ENCODE data around the gene RPLP2.

Gene RPLP2

DNA sequence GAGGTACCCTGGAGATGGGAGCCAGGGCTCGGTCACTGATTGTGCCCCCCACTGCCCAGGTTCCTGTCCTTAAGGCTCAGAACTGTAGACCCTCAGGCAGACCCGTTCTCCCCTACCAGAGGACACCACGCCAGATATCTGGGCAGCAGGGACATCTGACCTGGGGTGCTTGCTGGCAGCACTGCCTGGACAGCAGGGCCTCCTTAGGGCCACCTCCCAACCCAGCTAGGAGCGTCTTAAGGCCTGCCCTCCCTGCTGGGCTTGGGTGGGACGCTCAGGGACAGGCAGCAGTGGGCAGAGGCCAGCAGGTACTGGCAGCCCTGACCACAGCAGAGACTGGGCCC is 29.5 kb downstream of the RPLP2 start:
- DNase-seq, result no peak

DNA sequence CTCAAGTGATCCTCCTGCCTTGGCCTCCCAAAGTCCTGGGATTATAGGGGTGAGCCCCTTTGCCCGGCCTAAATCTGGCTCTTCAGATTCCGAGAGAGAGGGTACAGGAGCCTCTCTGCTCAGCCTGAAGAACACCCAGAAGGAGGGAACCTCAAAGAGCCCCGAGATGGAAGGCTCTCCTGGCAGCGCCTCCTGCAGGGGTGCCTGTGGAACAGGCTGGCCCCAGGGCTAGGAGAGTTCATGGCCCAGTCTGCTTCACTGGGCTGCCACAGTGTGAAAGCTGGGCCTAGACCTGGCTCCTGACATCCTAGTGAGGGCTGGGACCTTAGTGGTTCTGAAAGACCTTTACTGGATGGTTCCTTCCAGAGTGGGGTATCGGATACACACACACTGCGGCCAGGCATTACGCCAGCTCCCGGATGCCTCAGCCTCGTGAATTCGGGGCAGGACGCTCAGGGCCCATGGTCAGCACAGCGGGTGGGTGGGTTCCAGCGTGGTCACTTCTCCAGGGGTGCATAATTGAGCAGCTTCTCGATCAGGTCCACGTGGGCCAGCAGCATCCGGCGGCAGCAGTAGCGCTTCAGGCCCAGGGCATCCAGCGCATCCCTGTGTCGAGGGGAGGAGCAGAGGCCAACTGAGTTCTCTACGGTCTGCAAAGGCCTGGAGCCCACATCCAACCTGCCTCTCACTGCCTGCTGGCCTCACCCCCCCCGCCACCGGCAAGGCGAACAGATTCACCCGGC is 30.3 kb downstream of the RPLP2 start:
- no peak for DNase-seq

DNA sequence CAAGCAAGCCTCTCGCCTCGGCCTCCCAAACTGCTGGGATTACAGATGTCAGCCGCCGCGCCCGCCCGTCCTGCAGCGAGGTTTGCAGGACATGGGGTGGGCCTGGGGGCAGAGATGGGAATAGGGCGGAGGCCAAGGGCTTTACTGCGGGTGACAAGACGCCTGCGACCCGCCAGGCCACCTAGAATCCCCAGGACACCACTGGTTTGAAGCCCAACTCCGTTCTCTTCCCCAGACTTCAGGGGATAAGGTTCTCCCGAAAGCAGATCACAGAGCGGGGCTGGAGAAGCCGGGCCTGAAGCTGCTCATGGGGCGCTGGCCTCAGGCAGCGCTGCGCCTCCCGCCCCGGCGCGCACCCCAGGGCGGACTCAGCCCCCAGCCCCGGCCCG is 32.2 kb downstream of the RPLP2 start:
- DNase-seq, result no peak

DNA sequence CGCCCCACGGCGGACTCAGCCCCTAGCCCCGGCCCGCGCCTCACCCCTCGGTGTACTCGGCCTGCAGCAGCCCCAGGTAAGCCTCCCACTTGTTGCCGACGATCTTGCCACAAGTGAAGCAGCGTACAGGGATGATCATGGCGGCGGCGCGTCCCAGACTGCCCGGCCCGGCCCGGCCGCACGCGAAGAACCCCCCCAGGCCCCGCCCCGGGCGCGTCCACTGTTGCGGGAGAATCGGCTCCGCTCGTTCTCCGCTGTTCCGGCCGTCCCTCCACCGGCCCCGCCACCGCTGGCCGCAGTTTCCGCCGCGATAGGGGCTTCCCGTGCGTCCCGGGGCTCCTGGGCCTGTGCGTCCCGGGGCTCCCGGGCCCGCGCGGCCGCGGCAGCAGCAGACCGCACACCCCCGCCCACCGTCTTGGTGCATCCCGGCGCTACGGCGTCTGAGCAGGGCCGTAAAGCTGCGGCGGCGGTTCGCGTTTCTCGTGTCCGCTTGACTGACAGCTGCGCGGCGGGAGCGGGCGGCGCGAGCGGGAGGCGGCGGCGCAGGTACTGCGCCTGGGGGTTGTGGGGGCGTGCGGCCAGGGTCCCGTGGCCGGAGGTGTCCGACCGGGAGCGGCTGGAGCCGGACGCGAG is 32.7 kb downstream of the RPLP2 start, which contains the start of the genes POLR2L and TSPAN4:
POLR2L (minus strand) TSS at position 160 of the 633 bp plus-strand sequence; CDS start at position 139, 21 bp downstream.
TSPAN4 (plus strand) TSS at position 483 of the 633 bp plus-strand sequence. CDS start 7,453 bp downstream, outside the sequence.
- peak; percentile 72 for DNase-seq

DNA sequence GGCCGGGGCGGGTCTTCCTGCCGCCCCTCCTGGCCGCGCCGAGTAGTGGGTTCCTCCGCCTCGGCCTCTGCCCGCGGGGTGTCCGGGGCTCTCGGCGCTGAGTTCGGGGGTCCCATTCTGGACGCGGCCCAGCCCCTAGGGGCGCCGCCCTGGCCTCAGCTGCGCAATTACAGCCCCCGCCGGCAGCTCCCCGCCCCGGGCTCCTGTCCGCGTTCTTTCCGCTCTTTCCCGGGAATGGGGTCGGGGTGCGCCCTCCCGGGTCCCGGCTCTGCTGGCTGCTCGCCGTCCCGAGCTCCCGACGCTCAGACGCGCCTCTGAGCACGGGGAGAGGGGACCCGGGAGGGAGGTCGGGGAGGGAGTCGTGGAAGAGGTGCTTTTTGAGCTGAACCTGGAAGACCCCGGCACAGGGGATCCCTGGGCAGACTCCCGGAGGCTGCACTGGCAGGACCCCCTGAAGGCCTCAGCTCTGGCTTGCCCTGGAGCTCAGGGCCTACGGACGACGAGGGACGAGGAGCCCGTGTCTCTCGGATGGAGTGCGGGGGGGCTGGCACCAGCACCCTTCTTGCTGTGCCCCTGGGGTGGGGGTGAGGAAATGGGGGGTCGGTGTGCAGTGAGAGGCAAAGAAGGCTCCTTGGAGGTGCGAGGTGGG is 33.4 kb downstream of the RPLP2 start:
- no peak for DNase-seq

DNA sequence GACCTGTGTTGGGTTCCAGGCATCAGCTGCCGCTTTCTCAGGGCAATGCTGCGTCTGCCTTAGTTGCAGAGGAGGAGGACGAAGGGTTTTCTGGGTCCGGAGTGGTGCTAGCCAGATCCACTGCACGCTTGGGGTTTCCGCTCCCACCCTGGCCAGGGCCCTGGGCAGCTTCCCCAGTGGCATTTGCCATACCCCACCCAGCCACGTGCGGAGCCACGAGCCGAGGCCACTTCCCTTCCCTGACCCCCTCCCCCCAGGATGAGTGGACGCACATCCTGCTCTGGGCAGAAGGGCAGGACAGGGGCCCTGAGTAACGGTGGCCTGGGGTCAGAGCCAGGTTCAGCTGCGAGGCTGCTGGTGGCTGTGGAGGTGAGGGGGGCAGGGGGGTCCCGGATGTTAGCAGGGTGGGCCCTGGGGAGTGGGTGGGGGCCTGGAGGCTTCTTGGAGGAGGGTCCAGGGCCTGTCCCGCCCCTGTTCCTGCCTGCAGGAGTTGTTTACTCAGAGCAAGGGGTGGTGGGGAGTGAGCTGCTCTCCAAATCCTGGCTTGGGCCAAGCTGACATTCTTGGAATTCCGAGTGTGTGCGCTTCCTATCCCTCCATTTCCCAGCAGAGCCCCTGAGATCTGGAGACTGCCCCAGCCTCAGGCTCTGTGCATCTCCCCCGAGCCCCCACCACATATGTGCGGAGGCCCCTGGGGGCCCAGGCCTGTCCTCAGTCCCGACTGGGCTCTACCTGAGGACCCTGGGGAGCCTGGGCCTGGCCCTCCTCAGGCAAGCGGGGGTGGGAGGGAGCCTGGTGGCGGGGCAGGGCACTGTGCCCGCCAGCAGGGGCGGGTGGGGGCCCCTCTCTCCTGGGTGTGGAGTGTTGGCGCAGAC is 34.3 kb downstream of the RPLP2 start:
- no peak for DNase-seq

DNA sequence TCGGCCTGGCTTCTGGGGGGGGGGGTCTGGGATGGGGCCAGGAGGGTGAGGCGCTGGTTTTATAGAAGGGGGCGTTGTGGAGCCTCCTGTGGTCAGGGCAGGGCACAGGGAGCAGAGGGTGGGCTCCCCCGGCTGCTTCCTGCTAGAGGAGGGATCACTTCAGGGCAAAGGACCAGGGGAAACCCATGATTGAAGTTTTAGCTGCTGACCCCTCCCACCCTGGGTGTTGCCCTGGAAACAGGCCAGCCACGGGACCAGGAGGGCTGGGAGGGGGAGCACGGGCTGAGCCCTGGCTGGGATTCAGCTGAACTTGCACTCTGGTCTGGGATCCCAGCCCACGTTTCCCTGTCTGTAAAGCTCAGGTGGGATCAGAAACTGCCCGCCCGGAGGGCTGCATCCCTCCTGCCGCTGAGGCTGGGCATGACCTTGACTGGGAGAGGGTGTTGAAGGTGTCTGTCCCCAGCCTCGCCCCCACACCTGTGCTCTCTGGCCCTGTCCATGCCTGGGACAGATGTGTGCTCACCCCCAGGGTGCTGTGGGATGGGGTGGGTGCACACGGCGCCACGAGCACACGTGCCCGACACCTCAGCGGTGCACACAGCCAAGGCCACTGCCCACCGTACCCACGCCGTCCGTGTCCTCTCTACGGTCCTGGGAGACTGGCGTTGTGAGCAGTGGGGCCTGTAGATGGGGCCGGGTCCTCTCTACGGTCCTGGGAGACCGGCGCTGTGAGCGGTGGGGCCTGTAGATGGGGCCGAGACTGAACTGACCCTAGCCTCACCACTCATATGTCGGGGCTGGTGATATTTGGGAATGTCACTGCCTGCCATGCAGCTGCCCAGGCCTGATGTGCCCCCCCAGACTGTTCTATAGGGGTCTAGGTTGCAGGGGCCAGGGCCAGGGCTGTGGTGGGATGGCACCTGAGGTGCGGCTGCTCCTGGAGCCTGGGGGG is 35.2 kb downstream of the RPLP2 start:
- no peak for DNase-seq

DNA sequence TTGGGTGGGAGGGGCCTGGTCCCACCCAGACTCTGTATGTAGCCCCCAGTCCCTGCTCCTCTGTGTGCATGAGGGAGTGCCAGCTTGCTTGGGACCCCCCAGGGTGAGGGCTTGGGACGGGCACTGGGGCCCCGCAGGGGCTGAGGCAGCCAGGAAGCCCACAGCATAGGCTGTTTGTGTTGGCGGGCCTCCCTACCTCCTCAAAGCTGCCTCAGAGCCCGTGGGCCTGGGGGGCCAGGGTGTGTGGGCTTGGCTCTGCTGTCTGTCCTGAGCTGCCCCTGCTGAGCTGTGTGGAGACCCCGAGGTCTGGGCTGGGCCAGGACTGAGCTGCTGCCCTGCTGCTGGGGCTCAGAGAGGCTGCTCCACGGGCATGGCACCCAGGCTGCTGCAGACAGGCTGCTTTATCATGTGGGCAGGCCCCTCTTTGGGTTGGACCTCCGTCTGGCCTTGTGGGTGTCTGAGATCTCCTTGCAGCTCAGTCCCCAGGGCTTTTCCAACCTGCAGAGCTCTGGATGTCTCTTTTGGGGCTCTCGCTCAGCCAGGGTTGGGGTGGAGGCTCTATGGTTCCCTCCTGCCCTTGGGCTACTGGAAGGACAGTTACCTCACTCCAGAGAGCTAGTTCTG is 36.2 kb downstream of the RPLP2 start:
- DNase-seq, result no peak

DNA sequence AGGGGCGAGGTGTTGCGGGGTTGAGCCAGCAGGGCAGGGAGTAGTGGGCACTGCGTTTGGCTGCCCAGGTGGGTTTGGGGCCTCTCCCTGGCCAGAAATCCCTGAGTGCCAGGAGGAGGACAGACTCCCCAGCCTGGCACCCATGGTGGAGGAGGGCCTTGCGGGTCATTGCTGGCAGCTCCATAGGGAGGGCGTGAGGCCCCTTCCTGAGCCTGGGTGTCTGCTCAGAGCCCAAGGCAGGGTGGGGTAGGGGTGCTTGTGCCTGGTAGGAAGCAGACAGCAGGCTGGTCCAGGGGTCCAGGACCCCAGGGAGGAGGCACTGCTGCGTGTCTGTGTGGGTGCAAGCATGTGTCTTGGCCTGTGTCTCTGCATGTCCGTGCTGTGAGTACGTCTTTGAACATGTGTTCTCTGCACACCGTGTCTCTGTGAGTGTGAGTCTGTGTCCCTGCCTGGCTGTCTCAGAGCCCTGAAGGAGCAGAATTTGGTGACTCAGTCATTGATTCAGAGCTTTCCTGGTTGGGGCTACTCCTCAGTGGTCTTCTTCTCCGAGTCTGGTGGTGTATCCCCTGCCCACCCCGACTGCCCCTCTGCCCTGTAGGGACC is 36.8 kb downstream of the RPLP2 start:
- no peak for DNase-seq

DNA sequence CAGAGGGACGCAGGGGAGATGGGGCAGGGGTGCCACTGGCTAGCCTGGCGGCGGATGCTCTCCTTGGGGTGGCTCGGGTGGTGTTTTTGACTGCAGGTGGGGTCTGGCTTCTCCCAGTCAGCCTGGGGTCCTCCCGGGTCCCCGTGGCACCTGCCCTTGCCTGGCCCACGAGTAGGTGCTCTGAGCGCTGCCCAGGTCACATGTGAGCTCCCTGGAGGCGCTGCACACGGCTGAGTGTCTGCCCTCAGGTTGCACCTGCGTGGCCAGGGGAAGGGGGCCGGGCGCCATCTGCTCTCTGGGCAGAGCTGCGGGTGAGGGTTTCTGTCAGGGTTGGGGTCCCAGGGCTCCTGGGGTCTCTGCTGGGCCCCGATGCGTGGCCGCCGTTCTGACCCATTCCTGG is 38.1 kb downstream of the RPLP2 start:
- no peak for DNase-seq

DNA sequence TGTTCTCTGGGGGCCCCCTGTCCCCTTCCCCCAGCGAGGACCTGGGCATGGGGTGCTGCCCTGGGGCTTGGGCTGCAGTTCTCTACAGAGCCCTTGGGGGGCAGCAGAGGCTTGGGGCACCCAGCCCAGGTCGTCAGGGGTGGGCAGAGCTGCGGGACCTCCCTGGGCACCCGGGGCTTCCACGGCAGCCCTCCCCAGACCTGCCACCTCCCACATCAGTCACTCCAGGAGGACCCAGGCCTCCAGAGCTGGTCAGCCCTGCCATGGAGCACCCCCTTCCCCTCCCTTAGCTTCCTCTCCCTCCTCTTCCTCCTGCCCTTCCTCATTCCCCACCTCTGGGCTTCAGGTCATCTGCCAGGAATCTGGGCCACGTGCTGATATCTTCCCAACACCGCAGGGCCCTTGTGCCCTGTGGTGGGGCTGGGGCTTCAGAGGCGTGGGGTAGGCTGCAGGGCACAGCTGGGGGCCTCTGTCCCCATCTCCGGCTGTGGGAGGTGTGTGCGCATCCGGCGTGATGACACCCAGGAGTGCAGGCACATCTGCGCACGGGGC is 38.7 kb downstream of the RPLP2 start:
- DNase-seq, result no peak

DNA sequence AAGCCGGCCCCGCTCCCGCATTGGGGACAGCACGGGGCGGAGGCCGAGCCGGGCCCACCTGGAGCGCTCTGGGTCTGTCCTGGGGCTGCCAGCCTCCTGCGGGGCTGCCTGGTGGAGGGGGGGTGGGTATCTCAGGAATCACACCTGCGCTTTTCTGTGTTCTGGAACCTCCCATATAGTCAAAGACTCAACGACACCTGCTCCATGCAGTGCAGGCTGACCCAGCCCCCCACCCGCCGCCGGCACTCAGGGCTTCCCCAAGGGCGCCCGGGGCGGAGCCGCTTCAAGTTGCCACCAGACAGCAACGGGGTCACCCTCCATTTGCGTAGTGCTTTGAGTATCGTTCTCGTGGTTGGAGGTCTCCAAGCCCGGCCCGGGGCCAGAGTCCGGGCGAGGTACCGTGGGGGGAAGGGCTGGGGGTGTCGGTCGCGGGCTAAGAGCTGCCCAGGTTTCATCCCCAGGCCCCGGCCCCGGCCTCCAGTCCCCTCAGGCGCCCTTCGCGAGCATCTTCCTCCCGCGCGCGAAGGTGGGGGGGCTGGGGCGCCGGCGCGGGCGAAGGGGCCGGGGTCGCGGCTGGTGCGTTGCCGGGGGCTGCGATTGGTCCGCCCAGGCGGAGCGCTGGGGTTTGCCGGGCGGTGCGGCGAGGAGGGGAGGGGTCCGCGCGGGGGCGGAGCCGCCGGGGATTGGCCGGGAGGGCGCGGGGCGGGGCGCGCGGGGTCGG is 39.5 kb downstream of the RPLP2 start:
- peak; percentile 69 for DNase-seq

DNA sequence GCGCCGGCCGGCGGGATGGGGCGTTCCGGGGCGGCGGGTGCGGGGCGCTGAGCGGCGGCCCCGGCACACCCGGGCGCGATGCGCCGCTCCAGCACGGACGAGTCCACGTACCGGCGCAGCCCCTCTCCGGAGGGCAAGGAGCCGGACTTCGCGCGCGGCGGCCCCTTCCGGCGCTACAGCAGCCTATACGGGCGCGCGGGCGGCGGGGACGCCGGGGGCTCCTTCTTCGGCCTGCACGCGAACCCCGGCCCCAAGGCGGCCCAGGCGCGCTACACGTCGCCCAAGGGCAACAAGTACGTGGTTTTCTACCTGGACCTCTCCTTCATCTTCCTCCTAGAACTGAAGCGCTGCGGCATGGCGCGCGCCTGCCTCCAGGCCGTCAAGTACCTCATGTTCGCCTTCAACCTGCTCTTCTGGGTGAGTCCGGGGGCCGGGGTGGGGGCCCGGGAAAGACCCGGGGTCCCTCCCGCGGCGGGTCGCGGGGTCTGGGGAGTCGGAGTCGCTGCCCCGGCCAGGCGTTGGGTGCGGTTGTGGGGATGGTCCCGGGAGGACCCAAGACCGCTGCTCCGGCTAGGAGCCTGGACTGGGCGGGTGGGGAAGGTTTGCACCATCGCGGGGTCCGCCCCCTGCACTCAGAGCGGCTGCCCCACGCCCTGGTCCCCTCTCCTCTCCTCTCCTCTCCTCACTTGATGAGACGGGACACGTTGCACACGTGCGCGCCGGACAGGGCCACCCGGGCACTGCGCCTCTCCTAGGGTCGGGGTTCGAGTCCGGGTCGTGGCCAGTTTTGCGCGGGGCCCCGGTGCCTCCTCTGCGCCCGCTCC is 40.4 kb downstream of the RPLP2 start:
- peak; percentile 11 for DNase-seq

DNA sequence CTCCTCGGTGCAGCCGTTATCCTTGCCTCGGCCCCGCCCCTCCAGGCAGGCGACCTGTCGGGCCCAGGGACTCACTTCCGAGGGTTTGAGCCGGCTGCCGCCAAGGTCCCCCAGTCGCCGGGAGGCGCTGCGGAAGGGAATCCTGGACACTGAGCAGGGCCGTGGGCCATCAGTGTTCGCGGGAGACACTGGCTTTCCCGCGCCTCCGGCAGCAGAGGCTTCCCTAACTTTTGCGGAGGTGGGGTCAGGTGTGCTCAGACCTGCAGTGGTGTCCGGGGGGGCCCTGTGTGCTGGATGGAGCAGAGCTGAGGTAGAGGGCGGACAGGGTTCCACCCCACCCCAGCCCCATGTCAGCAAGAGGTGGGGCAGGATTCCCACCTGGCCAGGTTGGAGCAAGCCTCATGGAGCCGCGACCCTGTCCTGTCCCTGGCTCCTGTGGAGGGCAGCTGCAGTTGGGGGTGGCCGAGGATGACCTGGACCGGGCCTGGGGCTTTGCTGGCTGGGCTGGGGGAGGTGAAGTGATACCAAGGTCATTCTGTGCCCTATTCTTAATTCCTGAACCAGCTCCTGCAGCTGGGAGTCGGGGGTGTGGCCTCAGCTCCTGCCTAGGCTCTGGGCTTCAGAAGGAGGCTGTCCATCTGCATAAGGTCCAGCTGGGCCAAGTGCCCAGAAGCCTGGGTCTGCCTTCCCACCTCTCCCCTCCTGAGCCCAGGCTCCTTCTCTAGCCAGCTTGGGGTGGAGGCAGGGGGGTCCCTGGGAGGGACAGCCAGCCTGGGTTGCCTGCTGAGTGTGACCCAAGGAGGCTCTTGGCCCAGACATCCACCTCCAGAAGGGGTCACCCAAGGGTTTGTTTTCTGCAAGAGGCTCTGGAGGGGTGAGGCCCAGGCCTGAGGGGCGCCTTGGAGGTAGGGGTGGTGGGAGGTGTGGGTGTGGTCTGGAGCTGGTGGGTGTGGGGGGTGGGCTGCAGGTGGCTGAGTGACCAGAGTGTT is 41.3 kb downstream of the RPLP2 start:
- DNase-seq, result no peak

DNA sequence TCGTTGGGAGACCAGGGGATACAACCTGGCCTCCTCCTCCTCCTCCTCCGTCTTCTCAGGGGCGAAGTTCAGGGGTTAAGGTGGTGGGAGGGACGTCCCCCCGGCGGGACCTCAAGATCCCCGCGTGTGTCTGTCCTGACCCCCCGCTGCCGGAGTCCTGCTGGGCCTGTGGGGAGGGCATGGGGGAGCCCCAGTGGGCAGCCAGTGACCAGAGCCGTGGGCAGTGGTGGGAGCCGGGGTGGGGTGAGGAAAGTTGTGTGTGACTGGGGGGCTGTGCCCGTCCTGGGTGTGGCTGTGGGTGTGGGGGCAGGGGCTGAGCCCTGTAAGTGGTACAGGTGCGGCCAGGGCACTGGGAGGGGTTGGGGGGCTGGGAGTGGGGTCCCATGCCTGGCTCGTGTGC is 43.0 kb downstream of the RPLP2 start:
- DNase-seq, result no peak

DNA sequence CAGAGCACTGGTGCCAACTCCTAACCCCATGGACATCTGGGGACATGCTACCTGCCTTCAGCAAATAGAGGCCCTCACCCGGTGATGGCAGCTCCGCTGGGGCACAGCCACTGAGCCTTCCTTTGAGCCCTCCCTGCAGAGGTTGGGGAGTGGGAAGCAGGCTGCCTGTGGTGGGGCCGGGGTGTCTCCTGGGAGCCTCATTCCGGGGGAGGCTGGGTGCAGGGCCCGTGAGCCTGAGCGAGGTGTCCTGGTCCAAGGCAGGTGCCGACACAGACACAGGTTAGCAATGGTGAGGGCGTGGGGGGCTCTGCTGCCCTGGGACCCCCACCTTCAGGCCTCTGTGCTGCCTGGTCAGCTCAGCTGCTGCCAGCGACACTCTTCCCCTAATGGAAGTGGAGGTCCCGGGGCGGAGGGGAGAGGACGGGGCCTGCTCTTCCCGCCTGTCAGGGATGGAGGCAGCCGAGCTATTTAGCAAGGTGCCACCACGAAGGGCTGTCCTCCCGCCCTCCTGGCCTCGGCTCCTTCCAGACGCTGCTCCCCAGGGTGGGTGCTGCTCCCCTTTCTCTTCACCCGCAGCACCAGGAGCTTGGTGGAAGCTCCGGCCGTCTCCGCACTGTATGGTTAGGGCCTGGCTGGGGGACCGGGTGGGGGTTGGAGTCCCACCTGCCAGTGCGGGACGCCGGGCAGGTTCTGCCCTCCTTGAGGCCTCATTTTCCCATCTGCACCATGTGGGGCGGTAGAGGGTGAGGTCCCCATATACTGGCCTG is 44.1 kb downstream of the RPLP2 start:
- no peak for DNase-seq

All from NCI-H1105 treated with DMSO at 0.1 percent for 48 hours (cell line).